Activated T-helper 1 cell treated with anti-CD3 and anti-CD28 coated beads, Interleukin-12 subunit alpha, Interleukin-12 subunit beta, Interleukin-2, Interleukin-4 antibody, amounts not matched to agents 30 ng/mL and 10 ng/mL and 1 ng/mL, durations not matched to agents 14 hours and 24 hours and 36 hours (primary cell): Measurements from ENCODE around the gene ZNF827. TPM values are rescaled to one million over a fixed set of nuclear protein-coding genes. Genes with fewer than 3 reads are reported as not detected.

ENCODE experiments used
- DNase-seq: peaks from one replicate; pipeline ENCODE4 v3.0.0; 2021; ENCODE audit warnings: low spot score
- H3K27ac Mint-ChIP-seq: one replicate; pipeline ENCODE4 v1.8.0; 2021; ENCODE audit warnings: mild to moderate bottlenecking, mixed read lengths
- H3K27me3 Mint-ChIP-seq: one replicate; pipeline ENCODE4 v1.8.0; 2022; ENCODE audit warnings: mild to moderate bottlenecking, moderate library complexity, mixed read lengths; ENCODE audit not compliant: insufficient read depth
- H3K36me3 Mint-ChIP-seq: one replicate; pipeline ENCODE4 v1.8.0; 2021; ENCODE audit warnings: low read depth, mixed read lengths
- H3K4me1 Mint-ChIP-seq: one replicate; pipeline ENCODE4 v1.8.0; 2021; ENCODE audit warnings: low read depth, mixed read lengths
- H3K4me3 Mint-ChIP-seq: one replicate; pipeline ENCODE4 v1.8.0; 2021; ENCODE audit warnings: mild to moderate bottlenecking, moderate library complexity, mixed read lengths
- H3K9me3 Mint-ChIP-seq: one replicate; pipeline ENCODE4 v1.8.0; 2021; ENCODE audit warnings: mixed read lengths
- intact Hi-C: fragments of 100-400 bp; cut with micrococcal nuclease; formaldehyde crosslinking; loops from one replicate; pipeline ENCODE4 v1.15.1; 2024
- total RNA-seq: library from RNA; stranded (reverse); gene quantifications from 2 replicates; pipeline ENCODE4 v1.2.3, GENCODE V29; 2022

ZNF827 gene
- total RNA-seq, 1 donor from 2014 or later = 51.1 TPM

DNA sequence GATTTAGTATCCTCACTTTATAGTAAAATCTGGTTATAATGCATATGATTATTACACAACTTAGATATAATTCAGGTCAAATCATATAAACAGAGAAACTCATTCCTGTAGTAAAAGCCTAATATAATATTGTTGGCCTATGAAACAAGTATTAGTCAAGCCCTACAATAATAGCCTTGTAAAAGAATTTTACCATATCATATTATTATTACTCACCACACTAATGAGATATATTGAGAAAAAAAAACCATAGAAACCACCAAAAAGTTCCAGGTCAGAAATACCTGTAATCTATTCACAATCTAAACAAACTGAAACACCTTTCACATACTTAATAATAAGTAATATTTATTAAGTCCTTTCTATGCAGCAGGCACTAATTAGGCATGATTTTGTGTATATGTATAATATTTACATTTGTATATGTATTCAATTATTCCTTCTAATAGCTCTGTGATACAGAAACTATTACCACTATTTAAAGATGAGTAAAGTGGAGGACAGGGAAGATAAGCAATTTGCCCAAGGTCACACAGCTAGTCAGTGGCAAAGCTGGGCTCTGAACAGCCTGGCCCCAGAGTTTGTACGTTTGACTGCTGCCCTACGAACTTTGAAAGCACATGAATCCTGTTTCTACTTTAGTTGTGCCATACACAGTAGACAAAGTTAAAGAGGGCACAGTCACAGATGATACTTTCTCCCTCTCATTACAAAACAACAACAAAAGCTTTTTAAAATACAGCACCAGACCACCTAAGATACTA, 9.0 kb downstream of the ZNF827 start:
- H3K4me3 Mint-ChIP-seq = no peak overlapping the region
- H3K4me1 Mint-ChIP-seq = peaks cover 25% of the 10 kb centered on the region
- H3K36me3 Mint-ChIP-seq = peaks cover 22% of the 10 kb centered on the region
- no peaks in the 10 kb centered on the region for H3K27me3 Mint-ChIP-seq
- DNase-seq = no peak
- peak overlapping the region; percentile 5 for H3K27ac Mint-ChIP-seq
- intact Hi-C loops = loop anchor here (10.0 kb wide), 2 partner anchors 405 to 695 kb away; no protein-coding TSS in a partner anchor
- peaks cover 17% of the 10 kb centered on the region for H3K9me3 Mint-ChIP-seq

DNA sequence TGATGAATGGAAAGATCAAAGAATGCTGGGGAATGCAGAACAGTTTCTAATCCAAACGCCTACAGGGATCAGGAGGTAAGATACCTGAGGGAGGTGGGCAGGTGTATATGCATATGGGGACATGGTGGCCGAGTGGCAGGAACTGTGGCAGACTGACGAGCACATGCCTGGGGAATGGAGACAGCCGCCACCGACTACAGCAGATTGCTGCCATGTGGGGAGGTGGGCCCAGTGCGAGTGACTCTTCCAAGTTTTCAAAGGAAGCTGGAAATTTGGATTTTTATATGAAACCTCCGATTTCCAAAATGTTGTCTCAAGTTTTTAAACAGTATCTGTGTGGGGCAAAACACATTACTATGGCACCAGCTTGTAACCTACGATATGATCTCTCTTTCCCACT, 9.9 kb downstream of the ZNF827 start:
- intact Hi-C loops = no loop called here
- H3K9me3 Mint-ChIP-seq = peaks cover 17% of the 10 kb centered on the region
- no peak for DNase-seq
- no peak overlapping the region for H3K4me3 Mint-ChIP-seq
- H3K4me1 Mint-ChIP-seq = peaks cover 17% of the 10 kb centered on the region
- H3K27ac Mint-ChIP-seq = no peak overlapping the region
- H3K36me3 Mint-ChIP-seq = peaks cover 19% of the 10 kb centered on the region
- no peaks in the 10 kb centered on the region for H3K27me3 Mint-ChIP-seq

DNA sequence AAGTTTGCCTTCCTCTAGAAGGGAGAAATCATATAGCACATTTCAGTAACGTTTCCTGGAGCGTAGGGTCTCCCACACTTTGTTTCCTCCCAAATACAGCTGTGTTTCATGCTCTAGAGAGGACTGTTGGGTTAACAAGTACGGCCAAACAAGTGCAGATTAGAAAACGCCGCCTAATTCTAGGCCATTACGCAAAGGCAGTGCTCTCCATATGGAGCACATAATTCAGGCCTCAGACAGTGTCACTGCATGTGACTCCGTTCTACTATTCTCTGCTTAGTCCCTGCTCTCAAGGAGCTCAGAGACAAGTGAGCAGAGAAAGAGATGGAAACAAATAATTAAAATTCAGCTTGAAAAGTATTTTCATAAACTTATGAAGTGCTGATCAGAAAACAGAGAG, 11.6 kb downstream of the ZNF827 start:
- intact Hi-C loops = no loop called here
- no peak for DNase-seq
- Mint-ChIP-seq H3K27me3 (no peaks in the 10 kb centered on the region), H3K4me1 (peaks cover 18% of the 10 kb centered on the region), H3K4me3 (no peak overlapping the region), H3K27ac (no peak overlapping the region), H3K36me3 (peaks cover 12% of the 10 kb centered on the region), H3K9me3 (peaks cover 17% of the 10 kb centered on the region)

DNA sequence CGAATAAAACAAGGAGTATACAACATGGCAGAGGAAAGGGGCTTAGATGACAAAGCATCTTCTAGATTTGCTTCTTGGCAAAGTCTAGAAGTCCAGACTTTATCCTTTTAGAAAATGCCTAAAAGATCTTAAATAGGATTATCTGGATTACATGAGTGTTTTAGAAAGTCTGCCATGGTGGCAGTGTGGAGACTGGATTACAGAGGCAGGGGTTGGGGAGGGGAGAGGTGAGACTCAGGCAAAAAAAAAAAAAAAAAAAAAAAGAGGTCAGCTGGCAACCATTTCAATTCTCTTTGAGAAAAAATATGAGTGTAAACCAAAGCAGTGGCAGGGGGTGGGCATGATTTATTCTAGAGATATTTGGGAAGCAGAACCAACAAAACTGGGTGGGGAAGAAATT, 17.4 kb downstream of the ZNF827 start:
- Mint-ChIP-seq H3K27ac (no peak overlapping the region), H3K27me3 (no peaks in the 10 kb centered on the region), H3K9me3 (peaks cover 15% of the 10 kb centered on the region), H3K4me3 (no peak overlapping the region), H3K4me1 (peaks cover 21% of the 10 kb centered on the region), H3K36me3 (peaks cover 24% of the 10 kb centered on the region)
- intact Hi-C loops = no loop called here
- no peak for DNase-seq

DNA sequence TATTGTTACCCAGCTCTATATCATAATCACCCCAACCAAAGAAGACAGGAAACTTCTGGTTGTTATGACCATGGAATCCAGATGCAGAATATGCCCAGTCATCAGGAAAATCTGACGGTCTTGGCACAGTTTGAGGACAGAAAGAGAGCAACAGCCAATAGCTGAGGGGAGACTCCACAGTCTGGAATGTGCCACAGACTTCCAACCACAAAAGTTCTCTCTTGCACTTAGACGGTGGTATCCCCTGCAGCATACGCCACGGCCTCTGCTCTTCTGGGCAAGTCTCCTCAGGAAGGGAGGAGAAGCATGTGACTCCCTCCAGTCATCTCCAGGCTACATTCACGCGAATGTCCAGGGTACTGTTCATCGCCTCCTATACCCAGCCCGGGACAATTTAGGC, 18.4 kb downstream of the ZNF827 start:
- Mint-ChIP-seq H3K4me3 (no peak overlapping the region), H3K27me3 (no peaks in the 10 kb centered on the region), H3K27ac (no peak overlapping the region), H3K36me3 (peaks cover 18% of the 10 kb centered on the region), H3K4me1 (peaks cover 21% of the 10 kb centered on the region), H3K9me3 (peaks cover 5% of the 10 kb centered on the region)
- intact Hi-C loops = no loop called here
- DNase-seq = no peak

DNA sequence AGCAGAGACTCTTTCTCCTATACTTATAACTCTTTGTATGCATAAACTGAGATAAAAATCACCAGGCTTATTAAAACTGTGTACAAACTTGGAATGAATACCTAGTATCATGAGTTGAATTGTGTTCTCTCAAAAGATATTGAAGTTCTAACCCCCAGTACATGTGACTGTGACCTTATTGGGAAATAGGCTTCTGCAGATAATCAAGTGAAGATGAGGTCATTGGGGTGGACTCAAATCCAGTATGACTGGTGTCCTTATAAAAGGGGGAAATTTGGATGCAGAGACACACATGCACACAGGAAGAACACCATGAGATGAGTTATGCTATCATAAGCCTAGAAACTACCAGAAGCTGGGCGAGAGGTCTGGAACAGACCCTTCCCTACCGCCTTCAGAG, 26.2 kb downstream of the ZNF827 start:
- Mint-ChIP-seq H3K4me1 (no peaks in the 10 kb centered on the region), H3K36me3 (peaks cover 6% of the 10 kb centered on the region), H3K27me3 (no peaks in the 10 kb centered on the region), H3K27ac (no peak overlapping the region), H3K9me3 (no peaks in the 10 kb centered on the region), H3K4me3 (no peak overlapping the region)
- intact Hi-C loops = no loop called here
- no peak for DNase-seq

DNA sequence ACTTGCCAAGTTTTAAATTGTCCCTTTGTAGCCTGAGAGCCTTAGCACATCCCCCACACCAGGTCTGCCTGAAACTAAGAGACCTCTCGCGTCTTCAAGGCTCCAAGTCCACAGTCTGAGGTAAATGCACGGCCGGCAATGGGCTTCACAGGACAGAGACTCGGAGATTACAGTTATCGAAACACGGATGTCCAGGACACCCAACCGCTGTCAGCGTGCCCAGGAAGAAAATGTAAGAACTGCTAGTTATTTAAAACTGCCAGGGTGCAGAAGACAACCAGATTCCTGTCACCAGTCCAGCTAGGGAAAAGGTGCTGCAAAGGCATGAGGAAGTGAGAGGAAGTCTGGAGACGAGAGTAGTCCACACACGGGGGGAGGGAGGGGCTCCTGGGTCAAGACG, 28.9 kb downstream of the ZNF827 start:
- no peak for DNase-seq

DNA sequence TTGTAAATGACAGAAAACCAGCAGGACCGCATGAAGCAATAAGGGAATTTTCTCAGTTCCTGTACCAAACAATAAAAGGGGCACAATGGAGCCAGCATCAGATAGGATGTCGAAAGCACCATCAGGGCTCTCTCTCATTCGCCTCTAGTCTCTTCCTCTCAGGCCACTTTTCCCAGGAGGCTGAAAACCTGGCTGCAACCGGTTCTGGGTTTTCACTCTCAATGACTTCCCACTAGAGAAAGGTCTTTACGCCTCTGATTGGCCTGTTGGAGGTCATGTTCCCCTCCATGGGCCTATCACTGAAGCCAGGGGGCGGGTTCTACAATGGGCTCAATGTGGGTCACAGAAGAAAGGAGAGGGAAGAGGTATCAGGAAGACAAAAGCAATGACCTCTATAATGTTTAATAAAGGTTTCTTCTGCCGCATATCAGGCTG, 29.3 kb downstream of the ZNF827 start:
- H3K27me3 Mint-ChIP-seq = no peaks in the 10 kb centered on the region
- H3K36me3 Mint-ChIP-seq = peaks cover 2% of the 10 kb centered on the region
- H3K4me1 Mint-ChIP-seq = no peaks in the 10 kb centered on the region
- no peaks in the 10 kb centered on the region for H3K9me3 Mint-ChIP-seq
- DNase-seq = no peak
- intact Hi-C loops = no loop called here
- H3K4me3 Mint-ChIP-seq = no peak overlapping the region
- no peak overlapping the region for H3K27ac Mint-ChIP-seq

More for the DNA sequence above, 28.9 kb downstream of the ZNF827 start:
- no peak overlapping the region for H3K4me3 Mint-ChIP-seq
- no peak overlapping the region for H3K27ac Mint-ChIP-seq
- H3K27me3 Mint-ChIP-seq = no peaks in the 10 kb centered on the region
- H3K36me3 Mint-ChIP-seq = peaks cover 2% of the 10 kb centered on the region
- intact Hi-C loops = no loop called here
- H3K9me3 Mint-ChIP-seq = no peaks in the 10 kb centered on the region
- no peaks in the 10 kb centered on the region for H3K4me1 Mint-ChIP-seq

DNA sequence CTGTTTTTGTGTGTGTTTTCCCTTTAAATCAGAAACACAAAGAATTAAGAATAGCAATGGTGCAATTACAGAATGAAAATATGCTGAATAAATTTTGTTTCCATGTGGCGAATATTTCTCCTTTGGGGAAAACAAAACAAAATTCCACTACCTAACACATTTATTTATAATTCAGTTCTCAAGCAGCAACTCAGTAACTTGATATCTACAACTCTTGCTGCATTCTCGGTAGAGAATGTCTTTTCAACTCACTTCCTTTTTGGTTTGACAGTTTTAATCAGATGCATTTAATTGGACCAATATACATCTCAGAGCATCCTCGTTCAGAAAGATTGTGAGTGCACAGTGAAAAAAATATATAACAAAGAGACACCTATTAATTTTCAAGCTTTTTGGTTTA, 30.8 kb downstream of the ZNF827 start:
- Mint-ChIP-seq H3K4me3 (no peak overlapping the region), H3K27ac (no peak overlapping the region), H3K27me3 (no peaks in the 10 kb centered on the region), H3K4me1 (no peaks in the 10 kb centered on the region), H3K9me3 (no peaks in the 10 kb centered on the region), H3K36me3 (peaks cover 7% of the 10 kb centered on the region)
- intact Hi-C loops = no loop called here
- no peak for DNase-seq

DNA sequence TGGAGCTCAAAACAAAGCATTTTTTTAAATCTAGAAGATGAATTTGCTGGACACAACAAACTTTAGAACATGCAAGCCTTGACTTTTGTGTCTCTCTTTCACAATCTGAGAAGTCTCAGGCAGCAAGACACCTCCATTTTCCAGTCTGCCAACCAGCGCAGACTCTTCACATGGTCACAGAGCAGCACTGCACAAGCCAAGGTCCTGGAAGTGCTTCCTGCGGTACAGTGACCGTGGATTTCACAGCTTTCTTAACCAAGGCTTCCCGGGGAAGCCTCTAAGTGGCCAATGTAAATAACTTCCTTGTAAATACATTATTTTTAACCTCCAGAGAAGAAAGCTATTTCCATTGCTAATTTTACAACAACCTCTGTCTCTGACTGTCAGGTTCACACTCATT, 31.2 kb downstream of the ZNF827 start:
- Mint-ChIP-seq H3K27ac (no peak overlapping the region), H3K27me3 (no peaks in the 10 kb centered on the region), H3K4me3 (no peak overlapping the region), H3K36me3 (peaks cover 7% of the 10 kb centered on the region), H3K4me1 (no peaks in the 10 kb centered on the region), H3K9me3 (no peaks in the 10 kb centered on the region)
- intact Hi-C loops = no loop called here
- no peak for DNase-seq

DNA sequence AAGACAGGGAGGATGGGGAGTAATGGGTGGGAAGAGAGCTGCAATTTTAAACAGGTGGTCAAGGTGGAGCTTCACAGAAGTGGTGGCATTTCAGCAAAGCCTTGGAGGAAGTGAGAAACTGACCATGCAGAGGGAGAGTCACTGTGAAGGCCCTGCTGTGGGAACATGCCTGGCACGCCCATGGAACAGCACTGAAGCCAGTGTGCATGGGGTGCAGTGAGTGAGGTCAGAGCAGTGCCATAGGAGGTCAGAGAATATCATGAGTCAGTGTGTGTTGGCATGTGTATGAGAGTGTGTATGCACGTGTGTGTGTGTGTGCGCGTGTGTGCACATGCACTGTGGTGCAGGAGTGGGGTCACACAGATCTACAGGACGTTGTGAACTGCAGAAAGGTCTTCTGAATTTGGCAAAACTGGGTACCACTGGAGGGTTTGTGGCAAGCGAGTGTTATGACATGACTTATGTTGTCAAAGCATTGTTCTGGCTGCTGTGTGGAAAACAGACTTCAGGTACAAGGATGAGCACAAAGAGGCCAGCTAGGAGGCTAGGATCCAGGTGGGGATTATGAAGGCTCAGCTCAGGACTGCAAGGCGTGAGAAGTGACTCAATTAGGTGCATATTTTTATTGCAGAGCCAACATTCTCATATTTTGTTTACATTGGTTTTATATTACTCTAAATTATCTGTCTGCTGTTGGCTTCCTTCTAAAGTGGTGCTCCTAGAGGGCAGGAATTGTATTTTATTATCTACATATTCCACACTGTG, 34.0 kb downstream of the ZNF827 start:
- H3K9me3 Mint-ChIP-seq = no peaks in the 10 kb centered on the region
- no peak overlapping the region for H3K27ac Mint-ChIP-seq
- H3K4me1 Mint-ChIP-seq = no peaks in the 10 kb centered on the region
- H3K4me3 Mint-ChIP-seq = no peak overlapping the region
- no peak for DNase-seq
- intact Hi-C loops = no loop called here
- peaks cover 22% of the 10 kb centered on the region for H3K36me3 Mint-ChIP-seq
- H3K27me3 Mint-ChIP-seq = no peaks in the 10 kb centered on the region

DNA sequence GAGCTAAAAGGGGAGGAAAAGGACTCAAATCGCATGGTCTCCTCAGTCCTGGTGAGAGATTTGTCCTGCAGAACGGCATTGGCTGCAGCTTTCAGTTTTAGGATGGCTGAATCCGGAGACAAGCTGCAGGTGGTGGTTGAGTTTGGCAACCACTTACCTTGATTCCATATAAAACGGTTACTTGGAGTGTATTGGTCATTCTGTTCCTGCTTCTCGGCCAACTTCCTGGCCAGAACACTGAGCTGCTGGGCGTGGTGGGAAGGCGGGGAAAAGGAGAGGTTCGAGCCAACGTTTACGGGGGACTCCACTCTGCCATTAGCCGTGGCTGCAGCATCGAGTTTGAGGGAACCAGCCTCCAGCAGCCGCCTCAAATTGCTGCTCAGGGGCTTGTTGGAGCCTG, 36.1 kb downstream of the ZNF827 start:
- H3K27ac Mint-ChIP-seq = no peak overlapping the region
- H3K36me3 Mint-ChIP-seq = peaks cover 27% of the 10 kb centered on the region
- DNase-seq = no peak
- no peak overlapping the region for H3K4me3 Mint-ChIP-seq
- no peaks in the 10 kb centered on the region for H3K27me3 Mint-ChIP-seq
- intact Hi-C loops = no loop called here
- no peaks in the 10 kb centered on the region for H3K9me3 Mint-ChIP-seq
- no peaks in the 10 kb centered on the region for H3K4me1 Mint-ChIP-seq

DNA sequence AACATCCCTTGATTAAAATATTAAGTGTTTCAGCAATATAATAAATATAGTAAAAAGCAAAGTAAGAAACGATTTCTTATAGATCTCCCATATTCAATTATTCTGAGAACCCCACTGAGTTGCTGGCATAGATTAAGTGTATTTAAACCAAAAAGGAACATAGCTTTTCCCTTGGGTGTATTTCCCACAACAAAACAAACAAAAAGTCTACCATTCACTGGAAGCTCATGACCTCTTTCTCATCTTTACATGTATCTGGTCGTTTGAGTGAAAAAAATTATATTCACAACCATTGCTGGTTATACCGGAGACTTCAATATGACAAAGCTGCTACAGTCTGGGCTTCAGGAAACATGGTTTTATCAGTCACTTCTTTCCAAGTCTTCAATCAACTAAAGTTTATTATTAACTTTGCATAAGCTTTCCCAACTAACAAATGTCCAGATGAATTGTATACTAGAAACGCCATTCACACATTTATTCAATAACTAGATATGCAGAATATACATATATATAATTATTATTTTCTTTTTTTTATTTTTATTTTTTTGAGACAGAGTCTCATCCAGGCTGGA, 38.6 kb downstream of the ZNF827 start:
- Mint-ChIP-seq H3K27me3 (no peaks in the 10 kb centered on the region), H3K9me3 (no peaks in the 10 kb centered on the region), H3K4me1 (peaks cover 8% of the 10 kb centered on the region), H3K36me3 (peaks cover 30% of the 10 kb centered on the region), H3K27ac (no peak overlapping the region), H3K4me3 (no peak overlapping the region)
- no peak for DNase-seq
- intact Hi-C loops = no loop called here
